Measurements from ENCODE around the gene MYLK.
"Not testable (repeated sequence)": the region's sequence is repeated elsewhere in the genome, so short reads cannot be mapped to it uniquely, and the experiment has no call there.

MYLK gene

DNA sequence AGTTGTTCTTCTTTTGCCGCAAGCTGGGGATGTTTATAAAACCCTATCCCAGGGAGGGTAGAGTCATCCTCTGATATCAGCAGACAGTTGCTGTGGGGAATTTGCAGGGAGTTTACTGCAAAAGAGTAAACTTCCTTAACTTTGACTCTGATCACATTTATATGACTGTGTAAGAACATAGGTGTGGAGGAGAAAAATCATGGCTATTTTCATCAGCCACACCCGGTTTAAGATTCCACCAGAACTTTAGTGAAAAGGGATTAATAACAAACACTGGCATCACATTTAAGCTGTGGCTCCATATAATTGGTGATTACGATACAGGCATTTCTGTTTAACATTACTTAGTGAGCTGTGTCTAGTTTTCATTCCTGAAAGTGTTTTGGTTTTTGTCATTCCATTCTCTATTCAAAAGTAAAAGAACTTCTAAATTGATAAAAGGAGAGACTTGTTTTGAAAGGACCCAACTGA lies 143.1 kb downstream of the MYLK start:
- TF ChIP-seq, protein P1, sequence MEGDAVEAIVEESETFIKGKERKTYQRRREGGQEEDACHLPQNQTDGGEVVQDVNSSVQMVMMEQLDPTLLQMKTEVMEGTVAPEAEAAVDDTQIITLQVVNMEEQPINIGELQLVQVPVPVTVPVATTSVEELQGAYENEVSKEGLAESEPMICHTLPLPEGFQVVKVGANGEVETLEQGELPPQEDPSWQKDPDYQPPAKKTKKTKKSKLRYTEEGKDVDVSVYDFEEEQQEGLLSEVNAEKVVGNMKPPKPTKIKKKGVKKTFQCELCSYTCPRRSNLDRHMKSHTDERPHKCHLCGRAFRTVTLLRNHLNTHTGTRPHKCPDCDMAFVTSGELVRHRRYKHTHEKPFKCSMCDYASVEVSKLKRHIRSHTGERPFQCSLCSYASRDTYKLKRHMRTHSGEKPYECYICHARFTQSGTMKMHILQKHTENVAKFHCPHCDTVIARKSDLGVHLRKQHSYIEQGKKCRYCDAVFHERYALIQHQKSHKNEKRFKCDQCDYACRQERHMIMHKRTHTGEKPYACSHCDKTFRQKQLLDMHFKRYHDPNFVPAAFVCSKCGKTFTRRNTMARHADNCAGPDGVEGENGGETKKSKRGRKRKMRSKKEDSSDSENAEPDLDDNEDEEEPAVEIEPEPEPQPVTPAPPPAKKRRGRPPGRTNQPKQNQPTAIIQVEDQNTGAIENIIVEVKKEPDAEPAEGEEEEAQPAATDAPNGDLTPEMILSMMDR (IDR thresholded peaks at IDR 0.05; ENCODE audit: insufficient read depth, low read depth, low read length, missing control alignments), result no peak
- no peak for DNase-seq (ENCODE audit: low read depth)
- no peak overlapping the region for H3K4me3 ChIP-seq (ENCODE audit: low read depth, low read length)

DNA sequence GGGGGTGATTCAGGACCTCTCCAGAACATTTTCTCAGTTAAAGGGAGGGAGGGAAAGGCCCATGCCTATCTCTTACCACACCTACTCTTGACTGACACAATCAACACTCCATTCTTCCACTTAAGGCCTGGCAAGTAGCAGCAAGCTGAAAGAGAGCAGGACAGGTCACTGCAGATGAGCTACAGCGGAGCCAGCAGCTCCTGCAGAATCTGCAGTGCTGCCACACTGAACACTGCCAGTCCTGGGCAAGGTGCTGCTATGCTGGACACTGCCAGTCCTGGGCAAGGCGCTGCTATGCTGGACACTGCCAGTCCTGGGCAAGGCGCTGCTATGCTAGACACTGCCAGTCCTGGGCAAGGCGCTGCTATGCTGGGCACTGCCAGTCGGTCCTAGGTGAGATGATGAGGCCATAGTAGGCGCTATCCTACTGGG lies 143.7 kb downstream of the MYLK start:
- TF ChIP-seq, protein P1 (IDR thresholded peaks at IDR 0.05; ENCODE audit: insufficient read depth, low read depth, low read length, missing control alignments), result no peak
- DNase-seq (ENCODE audit: low read depth), result no peak
- H3K4me3 ChIP-seq (ENCODE audit: low read depth, low read length), result no peak overlapping the region

DNA sequence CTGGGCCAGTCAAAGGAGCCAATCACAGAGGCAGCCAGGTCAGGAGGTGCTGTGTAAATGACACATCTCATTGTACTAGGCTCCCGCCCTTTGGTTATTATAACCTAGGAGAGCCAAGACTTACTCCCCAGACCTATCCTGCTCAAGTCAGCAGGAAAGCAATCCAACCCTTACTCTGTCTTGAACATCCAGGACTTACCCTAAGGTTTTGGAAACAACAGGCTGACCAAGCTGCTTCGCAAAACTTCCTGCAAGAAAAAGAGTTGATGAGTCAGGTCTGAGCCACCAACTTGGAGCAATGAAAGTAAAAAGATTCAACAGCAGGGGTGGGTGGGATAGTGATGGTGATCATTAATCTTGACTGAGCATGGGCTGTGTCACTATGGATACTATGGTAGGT lies 144.4 kb downstream of the MYLK start:
- H3K4me3 ChIP-seq (ENCODE audit: low read depth, low read length), result no peak overlapping the region
- no peak for DNase-seq (ENCODE audit: low read depth)
- TF ChIP-seq, protein P1 (IDR thresholded peaks at IDR 0.05; ENCODE audit: insufficient read depth, low read depth, low read length, missing control alignments), result no peak

DNA sequence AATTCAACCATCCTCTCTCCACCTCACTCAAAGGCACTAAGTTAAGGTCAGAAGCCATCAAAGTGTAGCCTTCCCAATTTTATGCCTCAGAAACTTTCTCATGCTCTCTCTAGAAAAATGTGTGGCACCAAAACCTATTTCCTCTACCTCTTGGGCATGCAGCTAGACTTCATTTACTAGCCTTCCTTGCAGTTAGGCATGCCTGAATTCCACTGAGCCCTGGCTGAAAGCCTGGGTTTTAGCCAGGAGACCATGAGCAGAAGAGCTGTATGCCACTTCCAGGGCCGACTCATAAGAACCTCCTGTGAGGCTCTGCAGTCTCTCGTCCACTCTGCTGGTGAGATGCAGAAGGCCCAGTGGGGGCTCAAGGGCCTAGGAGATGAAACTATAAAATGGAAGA lies 145.0 kb downstream of the MYLK start:
- no peak for DNase-seq (ENCODE audit: low read depth)
- no peak overlapping the region for H3K4me3 ChIP-seq (ENCODE audit: low read depth, low read length)
- TF ChIP-seq, protein P1 (IDR thresholded peaks at IDR 0.05; ENCODE audit: insufficient read depth, low read depth, low read length, missing control alignments), result no peak

DNA sequence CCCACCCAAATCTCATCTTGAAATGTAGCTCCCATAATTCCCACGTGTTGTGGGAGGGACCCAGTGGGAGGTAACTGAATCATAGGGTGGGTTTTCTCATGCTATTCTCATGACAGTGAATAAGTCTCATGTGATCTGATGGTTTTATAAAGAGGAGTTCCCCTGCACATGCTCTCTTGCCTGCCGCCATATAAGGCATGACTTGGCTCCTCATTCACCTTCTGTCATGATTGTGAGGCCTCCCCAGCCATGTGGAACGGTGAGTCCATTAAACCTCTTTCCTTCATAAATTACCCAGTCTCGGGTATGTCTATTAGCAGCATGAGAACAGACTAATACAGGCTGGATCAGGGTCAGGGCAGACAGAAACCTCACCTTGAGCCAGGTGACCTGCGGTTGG lies 145.6 kb downstream of the MYLK start:
- not testable (repeated sequence) for H3K4me3 ChIP-seq (ENCODE audit: low read depth, low read length); DNase-seq (ENCODE audit: low read depth)

DNA sequence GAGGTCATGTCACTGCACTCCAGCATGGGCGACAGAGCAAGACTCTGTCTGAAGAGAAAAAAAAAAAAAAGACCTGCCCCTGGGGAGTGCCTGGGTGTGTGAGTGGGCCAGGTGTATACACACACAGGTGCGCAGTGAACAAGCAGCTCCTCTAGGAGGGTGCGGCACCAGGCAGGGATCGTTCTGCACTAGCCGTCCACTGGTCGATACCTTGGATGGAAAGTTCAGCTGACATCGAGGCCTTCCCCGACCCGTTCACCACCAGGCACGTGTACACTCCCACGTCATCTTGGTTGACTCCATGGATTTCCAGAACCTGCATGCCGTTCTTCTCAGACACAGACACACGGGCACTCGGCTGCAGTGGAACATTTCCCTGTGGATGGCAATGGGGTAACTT lies 147.0 kb downstream of the MYLK start:
- no peak for DNase-seq (ENCODE audit: low read depth)
- TF ChIP-seq, protein P1 (IDR thresholded peaks at IDR 0.05; ENCODE audit: insufficient read depth, low read depth, low read length, missing control alignments), result no peak
- no peak overlapping the region for H3K4me3 ChIP-seq (ENCODE audit: low read depth, low read length)

DNA sequence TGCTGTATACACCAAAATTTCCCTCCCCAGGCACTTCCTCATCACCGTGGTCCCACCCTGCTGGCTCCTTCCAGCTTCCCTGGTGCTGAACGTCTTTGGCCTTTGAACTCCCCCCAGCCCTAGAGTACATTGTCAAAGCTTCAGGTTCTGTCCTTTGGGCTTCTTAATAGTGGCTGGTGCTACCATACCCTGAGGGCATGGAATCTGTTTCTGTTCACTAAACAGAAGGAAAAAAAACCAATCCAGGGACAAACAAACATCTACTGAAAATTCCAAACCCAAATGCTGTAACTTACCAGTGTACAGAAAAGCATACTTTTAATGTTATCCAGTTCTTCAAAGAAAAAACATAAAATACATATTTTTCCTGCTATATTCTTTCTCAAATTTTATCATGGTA lies 148.7 kb downstream of the MYLK start:
- no peak overlapping the region for H3K4me3 ChIP-seq (ENCODE audit: low read depth, low read length)
- TF ChIP-seq, protein P1 (IDR thresholded peaks at IDR 0.05; ENCODE audit: insufficient read depth, low read depth, low read length, missing control alignments), result no peak
- DNase-seq (ENCODE audit: low read depth), result no peak

Data from GM12865 (cell line).